ENCODE results near the gene LLPH.

DNA sequence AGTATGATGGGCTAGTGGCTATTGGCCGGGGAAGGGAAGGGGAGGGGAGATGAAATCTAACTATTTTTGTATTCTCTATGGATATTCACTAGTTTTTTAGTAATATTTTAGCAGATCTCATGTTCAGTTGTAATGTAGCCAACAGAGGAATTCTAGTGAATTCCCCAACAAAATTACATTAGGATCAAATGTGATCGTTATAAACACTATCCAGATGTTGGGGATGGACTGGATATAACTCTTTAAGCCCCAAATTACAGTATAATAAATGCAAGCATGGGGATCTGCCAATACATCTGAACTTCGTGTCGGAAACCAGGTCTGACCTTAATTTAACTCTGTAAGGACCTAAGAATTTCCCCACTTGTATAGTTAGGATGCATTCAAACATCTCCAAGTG, 21.5 kb downstream of the LLPH start:
- TF ChIP-seq TOX (CRISPR knock-in tag; IDR thresholded peaks at IDR 0.05; ENCODE audit: borderline replicate concordance) (no peak), ZNF70 (CRISPR knock-in tag; IDR thresholded peaks at IDR 0.05) (no peak), TCF4 (CRISPR knock-in tag; IDR thresholded peaks at IDR 0.05; ENCODE audit: borderline replicate concordance) (no peak), SNAI2 (CRISPR knock-in tag; IDR thresholded peaks at IDR 0.05) (no peak), ZNF8 (CRISPR knock-in tag; IDR thresholded peaks at IDR 0.05) (no peak), RARB (CRISPR knock-in tag; IDR thresholded peaks at IDR 0.05) (no peak), ZNF565 (CRISPR knock-in tag; conservative IDR thresholded peaks at IDR 0.05; ENCODE audit: low read depth) (no peak), PPARA (CRISPR knock-in tag; IDR thresholded peaks at IDR 0.05; ENCODE audit: borderline replicate concordance) (no peak)
- TF ChIP-seq, protein P1, sequence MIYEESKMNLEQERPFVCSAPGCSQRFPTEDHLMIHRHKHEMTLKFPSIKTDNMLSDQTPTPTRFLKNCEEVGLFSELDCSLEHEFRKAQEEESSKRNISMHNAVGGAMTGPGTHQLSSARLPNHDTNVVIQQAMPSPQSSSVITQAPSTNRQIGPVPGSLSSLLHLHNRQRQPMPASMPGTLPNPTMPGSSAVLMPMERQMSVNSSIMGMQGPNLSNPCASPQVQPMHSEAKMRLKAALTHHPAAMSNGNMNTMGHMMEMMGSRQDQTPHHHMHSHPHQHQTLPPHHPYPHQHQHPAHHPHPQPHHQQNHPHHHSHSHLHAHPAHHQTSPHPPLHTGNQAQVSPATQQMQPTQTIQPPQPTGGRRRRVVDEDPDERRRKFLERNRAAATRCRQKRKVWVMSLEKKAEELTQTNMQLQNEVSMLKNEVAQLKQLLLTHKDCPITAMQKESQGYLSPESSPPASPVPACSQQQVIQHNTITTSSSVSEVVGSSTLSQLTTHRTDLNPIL (CRISPR knock-in tag; IDR thresholded peaks at IDR 0.05; ENCODE audit: low read depth) = no peak
- TF ChIP-seq, protein P2, sequence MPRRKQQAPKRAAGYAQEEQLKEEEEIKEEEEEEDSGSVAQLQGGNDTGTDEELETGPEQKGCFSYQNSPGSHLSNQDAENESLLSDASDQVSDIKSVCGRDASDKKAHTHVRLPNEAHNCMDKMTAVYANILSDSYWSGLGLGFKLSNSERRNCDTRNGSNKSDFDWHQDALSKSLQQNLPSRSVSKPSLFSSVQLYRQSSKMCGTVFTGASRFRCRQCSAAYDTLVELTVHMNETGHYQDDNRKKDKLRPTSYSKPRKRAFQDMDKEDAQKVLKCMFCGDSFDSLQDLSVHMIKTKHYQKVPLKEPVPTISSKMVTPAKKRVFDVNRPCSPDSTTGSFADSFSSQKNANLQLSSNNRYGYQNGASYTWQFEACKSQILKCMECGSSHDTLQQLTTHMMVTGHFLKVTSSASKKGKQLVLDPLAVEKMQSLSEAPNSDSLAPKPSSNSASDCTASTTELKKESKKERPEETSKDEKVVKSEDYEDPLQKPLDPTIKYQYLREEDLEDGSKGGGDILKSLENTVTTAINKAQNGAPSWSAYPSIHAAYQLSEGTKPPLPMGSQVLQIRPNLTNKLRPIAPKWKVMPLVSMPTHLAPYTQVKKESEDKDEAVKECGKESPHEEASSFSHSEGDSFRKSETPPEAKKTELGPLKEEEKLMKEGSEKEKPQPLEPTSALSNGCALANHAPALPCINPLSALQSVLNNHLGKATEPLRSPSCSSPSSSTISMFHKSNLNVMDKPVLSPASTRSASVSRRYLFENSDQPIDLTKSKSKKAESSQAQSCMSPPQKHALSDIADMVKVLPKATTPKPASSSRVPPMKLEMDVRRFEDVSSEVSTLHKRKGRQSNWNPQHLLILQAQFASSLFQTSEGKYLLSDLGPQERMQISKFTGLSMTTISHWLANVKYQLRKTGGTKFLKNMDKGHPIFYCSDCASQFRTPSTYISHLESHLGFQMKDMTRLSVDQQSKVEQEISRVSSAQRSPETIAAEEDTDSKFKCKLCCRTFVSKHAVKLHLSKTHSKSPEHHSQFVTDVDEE (CRISPR knock-in tag; IDR thresholded peaks at IDR 0.05) = no peak
- TF ChIP-seq, protein P3, sequence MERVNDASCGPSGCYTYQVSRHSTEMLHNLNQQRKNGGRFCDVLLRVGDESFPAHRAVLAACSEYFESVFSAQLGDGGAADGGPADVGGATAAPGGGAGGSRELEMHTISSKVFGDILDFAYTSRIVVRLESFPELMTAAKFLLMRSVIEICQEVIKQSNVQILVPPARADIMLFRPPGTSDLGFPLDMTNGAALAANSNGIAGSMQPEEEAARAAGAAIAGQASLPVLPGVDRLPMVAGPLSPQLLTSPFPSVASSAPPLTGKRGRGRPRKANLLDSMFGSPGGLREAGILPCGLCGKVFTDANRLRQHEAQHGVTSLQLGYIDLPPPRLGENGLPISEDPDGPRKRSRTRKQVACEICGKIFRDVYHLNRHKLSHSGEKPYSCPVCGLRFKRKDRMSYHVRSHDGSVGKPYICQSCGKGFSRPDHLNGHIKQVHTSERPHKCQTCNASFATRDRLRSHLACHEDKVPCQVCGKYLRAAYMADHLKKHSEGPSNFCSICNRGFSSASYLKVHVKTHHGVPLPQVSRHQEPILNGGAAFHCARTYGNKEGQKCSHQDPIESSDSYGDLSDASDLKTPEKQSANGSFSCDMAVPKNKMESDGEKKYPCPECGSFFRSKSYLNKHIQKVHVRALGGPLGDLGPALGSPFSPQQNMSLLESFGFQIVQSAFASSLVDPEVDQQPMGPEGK (CRISPR knock-in tag; IDR thresholded peaks at IDR 0.05; ENCODE audit: borderline replicate concordance) = no peak

Measured in SK-N-SH treated with all-trans-retinoic acid at 6 μM for 48 hours (cell line).